Measurements from ENCODE around the gene AP3S2. TPM values are rescaled to one million over a fixed set of nuclear protein-coding genes. Genes with fewer than 3 reads are reported as not detected.
"Not testable (repeated sequence)": the region's sequence is repeated elsewhere in the genome, so short reads cannot be mapped to it uniquely, and the experiment has no call there.

AP3S2 gene
- total RNA-seq, 1 donor from 2014 or later, result 39.5 TPM

DNA sequence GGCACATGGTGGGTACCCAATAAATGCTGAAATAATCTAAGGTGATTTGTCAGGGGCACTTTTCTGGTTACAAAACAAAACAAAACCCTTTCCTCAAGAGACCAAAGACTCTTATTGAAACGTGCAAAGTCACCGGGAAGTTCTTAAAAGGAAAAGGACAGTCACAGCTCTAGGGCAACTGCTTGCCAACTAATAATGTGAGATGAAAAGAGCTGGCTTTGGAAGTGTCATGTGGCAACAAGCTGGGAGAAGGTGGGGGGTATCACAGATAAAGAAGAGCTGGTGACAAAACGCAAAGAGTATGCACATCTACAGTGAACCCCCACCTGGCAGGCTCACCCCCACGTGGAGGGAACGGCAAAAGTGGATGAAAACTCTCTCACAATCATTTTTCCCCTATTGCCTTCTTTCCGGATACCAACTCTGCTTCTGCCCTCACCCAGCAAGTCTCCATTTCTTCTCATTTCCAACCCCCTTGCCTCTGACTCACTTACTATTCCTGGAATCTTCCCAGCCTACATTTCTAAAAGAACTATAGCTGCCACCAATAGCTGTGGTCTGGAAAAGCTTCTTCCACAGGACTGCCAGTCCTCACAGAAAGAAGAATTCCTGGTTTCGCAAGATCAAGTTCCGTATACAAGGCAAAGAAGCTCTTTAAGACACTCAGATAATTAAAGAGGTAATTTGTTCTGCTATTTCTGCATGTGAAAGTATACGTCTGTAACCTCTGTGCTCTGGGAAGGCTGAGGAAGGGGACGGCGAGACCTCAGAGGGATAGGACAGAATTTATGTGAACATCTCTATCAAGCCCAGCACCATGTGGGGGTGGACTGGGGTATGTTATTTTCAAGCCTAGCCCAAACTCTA is 57.3 kb downstream of the AP3S2 start:
- peak in 1 of 2 donors; percentile 70 for TF ChIP-seq POLR2AphosphoS5 (IDR thresholded peaks at IDR 0.05; ENCODE audit: insufficient read depth in 1 of 2, low read depth in 1 of 2)
- TF ChIP-seq, protein P1, sequence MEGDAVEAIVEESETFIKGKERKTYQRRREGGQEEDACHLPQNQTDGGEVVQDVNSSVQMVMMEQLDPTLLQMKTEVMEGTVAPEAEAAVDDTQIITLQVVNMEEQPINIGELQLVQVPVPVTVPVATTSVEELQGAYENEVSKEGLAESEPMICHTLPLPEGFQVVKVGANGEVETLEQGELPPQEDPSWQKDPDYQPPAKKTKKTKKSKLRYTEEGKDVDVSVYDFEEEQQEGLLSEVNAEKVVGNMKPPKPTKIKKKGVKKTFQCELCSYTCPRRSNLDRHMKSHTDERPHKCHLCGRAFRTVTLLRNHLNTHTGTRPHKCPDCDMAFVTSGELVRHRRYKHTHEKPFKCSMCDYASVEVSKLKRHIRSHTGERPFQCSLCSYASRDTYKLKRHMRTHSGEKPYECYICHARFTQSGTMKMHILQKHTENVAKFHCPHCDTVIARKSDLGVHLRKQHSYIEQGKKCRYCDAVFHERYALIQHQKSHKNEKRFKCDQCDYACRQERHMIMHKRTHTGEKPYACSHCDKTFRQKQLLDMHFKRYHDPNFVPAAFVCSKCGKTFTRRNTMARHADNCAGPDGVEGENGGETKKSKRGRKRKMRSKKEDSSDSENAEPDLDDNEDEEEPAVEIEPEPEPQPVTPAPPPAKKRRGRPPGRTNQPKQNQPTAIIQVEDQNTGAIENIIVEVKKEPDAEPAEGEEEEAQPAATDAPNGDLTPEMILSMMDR (IDR thresholded peaks at IDR 0.05), result no peak
- H3K27ac ChIP-seq, result peak overlapping the region; percentile 84
- DNase-seq (ENCODE audit: extremely low spot score in 2 of 2), result no peak
- H3K27me3 ChIP-seq, result no peaks in the 10 kb centered on the region
- H3K36me3 ChIP-seq, result peaks cover 0 to 16% of the 10 kb centered on the region in 2 donors
- H3K4me3 ChIP-seq, result no peak overlapping the region
- no peaks in the 10 kb centered on the region for H3K9me3 ChIP-seq
- intact Hi-C loops (cut with DNase I), result no loop called here
- peaks cover 29% of the 10 kb centered on the region for H3K4me1 ChIP-seq

DNA sequence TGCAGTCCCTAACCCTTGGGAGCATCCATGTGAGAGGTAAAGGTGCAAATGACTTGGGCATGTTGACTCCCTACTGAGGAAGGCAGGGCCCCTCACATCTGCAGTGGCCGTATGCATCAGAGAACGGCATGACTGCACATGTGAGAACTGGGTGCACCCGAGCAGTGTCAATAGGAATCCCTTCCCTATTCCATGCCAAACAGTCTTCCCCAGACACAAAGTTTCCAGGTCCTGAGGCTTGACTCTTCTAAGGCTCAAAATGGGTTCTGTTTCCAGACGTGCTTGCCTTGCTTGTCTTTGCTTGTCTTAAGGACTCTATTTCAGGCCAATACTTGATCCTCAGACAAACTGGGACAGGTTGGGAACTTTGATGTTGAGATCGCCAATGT is 58.6 kb downstream of the AP3S2 start:
- intact Hi-C loops (cut with DNase I), result no loop called here
- no peaks in the 10 kb centered on the region for H3K27me3 ChIP-seq
- H3K9me3 ChIP-seq, result no peaks in the 10 kb centered on the region
- no peak for DNase-seq (ENCODE audit: extremely low spot score in 2 of 2)
- H3K27ac ChIP-seq, result peak overlapping the region; percentile 46
- TF ChIP-seq, protein P1 (IDR thresholded peaks at IDR 0.05), result no peak
- TF ChIP-seq POLR2AphosphoS5 (IDR thresholded peaks at IDR 0.05; ENCODE audit: insufficient read depth in 1 of 2, low read depth in 1 of 2) (no peak), POLR2A (IDR thresholded peaks at IDR 0.05) (no peak)
- H3K4me3 ChIP-seq, result no peak overlapping the region
- H3K36me3 ChIP-seq, result peaks cover 0 to 16% of the 10 kb centered on the region in 2 donors
- peaks cover 29% of the 10 kb centered on the region for H3K4me1 ChIP-seq

DNA sequence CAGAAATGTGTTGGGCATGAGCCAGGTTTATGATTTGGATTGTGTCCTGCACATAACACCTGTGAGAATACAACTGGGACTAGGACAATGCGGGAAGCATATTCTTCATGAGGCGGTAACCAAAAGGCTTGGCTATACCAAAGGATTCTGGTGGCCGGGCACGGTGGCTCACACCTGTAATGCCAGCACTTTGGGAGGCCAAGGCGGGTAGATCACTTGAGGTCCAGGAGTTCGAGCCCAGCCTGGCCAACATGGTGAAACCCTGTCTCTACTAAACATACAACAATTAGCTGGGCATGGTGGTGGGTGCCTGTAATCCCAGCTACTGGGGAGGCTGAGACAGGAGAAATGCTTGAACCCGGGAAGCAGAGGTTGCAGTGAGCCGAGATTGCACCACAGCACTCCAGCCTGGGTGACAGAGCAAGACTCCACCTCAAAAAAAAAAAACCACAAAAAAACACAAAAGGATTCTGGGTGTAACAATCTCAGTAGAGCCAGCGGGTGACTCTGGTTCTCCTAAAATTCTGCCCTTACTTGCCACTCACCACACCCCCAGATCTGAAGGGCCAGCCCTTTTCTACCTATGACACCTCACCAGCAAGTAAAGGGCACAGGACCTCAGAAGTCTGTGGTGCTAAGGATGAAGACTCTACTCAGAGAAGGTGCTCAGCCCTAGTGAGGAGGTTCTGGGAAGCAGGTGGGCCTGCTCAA is 59.2 kb downstream of the AP3S2 start:
- DNase-seq (ENCODE audit: extremely low spot score in 2 of 2); H3K27me3 ChIP-seq; H3K4me3 ChIP-seq; H3K9me3 ChIP-seq; intact Hi-C loops (cut with DNase I): not testable (repeated sequence)
- Histone ChIP-seq H3K4me1 (peaks cover 29% of the 10 kb centered on the region), H3K27ac (peak overlapping the region; percentile 46), H3K36me3 (peaks cover 0 to 16% of the 10 kb centered on the region in 2 donors)

DNA sequence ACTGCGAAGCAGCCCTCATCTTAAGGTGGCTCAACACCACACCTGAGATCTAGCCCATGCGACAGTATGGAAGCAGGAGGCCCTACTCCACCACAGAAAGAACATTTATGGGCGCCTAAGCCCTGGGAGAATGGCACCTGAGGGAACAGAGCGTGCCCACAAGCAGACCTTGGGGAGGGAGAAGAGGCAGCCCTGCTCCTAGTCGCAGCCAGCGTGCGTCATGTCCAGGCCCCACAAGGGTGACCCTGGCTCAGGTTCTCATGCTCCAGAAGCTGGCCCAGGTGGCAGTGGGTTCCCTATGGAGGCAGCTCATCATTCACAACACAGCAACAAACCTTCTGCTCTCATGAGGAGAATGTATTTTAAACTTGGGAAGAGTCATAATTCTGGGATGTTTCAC is 59.8 kb downstream of the AP3S2 start:
- Histone ChIP-seq H3K27ac (peak overlapping the region; percentile 46), H3K4me1 (peaks cover 33% of the 10 kb centered on the region), H3K9me3 (no peaks in the 10 kb centered on the region), H3K27me3 (no peaks in the 10 kb centered on the region), H3K36me3 (peaks cover 0 to 16% of the 10 kb centered on the region in 2 donors), H3K4me3 (no peak overlapping the region)
- DNase-seq (ENCODE audit: extremely low spot score in 2 of 2), result no peak
- intact Hi-C loops (cut with DNase I), result no loop called here
- TF ChIP-seq POLR2AphosphoS5 (IDR thresholded peaks at IDR 0.05; ENCODE audit: insufficient read depth in 1 of 2, low read depth in 1 of 2), result no peak
- no peak for TF ChIP-seq POLR2A (IDR thresholded peaks at IDR 0.05)
- TF ChIP-seq, protein P1 (IDR thresholded peaks at IDR 0.05), result no peak

DNA sequence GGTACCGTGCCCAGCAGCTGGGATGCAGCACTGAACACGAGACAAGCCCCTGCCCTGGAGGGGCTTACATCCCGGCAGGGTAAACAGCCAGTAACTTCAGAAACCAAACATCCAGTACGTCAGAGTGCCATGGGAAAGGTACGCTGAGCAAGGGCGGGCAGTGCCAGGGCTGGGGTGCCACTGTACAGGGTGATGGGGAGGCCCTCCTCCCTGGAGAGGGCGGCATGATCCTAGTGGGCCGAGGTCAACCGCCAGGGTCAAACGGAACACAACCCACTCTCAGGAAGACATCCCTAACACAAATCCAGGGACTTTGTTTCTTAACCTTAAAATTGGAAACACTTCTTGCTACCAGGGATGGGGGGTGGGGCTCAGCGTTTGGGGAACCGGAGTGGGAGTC is 63.2 kb downstream of the AP3S2 start:
- intact Hi-C loops (cut with DNase I), result no loop called here
- H3K4me1 ChIP-seq, result peaks cover 24% of the 10 kb centered on the region
- no peak for TF ChIP-seq POLR2A (IDR thresholded peaks at IDR 0.05)
- no peak for TF ChIP-seq POLR2AphosphoS5 (IDR thresholded peaks at IDR 0.05; ENCODE audit: insufficient read depth in 1 of 2, low read depth in 1 of 2)
- TF ChIP-seq, protein P1 (IDR thresholded peaks at IDR 0.05), result no peak

More for the DNA sequence above, 63.2 kb downstream of the AP3S2 start:
- no peak for DNase-seq (ENCODE audit: extremely low spot score in 2 of 2)
- H3K36me3 ChIP-seq, result peaks cover 0 to 16% of the 10 kb centered on the region in 2 donors
- H3K27me3 ChIP-seq, result no peaks in the 10 kb centered on the region
- no peak overlapping the region for H3K4me3 ChIP-seq
- no peak overlapping the region for H3K27ac ChIP-seq
- no peaks in the 10 kb centered on the region for H3K9me3 ChIP-seq

Data from vagina (tissue), 2 donors.